HG03045 (cell line): Measurements from ENCODE around the gene GSK3B.

Experiments
- ATAC-seq: cut with Tn5 transposase; IDR thresholded peaks from one replicate; pipeline ENCODE4 v1.9.1; 2021; ENCODE audit warnings: mild to moderate bottlenecking, moderate library complexity; ENCODE audit not compliant: unreplicated experiment

GSK3B gene

DNA sequence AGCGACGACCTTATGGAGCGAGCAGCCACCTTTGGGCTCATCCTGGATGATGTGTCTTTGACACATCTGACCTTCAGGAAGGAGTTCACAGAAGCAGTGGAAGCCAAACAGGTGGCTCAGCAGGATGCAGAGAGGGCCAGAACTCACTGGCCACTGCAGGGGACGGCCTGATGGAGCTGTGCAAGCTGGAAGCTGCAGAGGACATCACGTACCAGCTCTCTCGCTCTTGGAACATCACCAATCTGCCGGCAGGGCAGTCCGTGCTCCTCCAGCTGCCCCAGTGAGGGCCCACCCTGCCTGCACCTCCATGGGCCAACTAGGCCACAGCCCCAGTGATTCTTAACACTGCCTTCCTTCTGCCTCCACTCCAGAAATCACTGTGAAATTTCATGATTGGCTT lies 302.0 kb downstream of the GSK3B start:
- ATAC-seq, result no peak

DNA sequence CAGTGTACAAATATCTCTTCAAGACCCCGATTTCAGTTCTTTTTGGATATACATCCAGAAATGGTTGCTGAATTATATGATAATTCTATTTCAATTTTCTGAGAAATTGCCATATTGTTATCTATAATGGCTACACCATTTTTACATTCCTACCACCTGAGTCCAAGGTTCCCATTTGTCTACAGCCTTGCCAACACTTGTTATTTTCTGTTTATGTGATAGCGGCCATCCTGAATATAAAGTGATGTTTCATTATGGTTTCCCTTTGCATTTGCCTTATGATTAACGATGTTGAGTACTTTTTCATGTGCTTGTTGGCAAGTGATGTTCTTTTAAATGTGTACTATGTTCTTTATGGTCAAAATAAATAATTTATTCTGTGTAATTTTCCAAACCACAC lies 303.9 kb downstream of the GSK3B start:
- no peak for ATAC-seq

DNA sequence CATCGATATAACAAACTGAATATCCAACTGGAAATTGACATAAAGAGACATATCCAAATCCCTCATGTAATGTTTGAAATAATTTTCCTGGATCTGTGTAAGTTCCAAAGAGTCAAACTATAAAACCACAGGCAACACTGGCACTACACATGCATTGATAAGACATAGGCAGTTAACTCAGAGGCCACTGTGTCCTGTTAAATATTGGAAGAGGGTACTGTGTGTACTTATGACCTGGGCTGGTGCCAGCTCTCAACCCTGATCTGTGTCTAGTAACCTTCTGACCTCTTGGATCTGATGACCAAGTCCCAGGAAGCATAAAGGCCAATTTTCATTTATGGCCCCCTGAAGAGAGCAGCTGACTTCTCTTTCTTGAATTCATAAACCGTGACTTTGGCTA lies 307.8 kb downstream of the GSK3B start:
- ATAC-seq, result no peak

GRCh38 chr3:119783883-119784282 lies 310.4 kb downstream of the GSK3B start:
- ATAC-seq, result no peak

- ATAC-seq, result no peak
These were observed 311.0 kb downstream of the GSK3B start for GRCh38 chr3:119783255-119783654.

- no peak for ATAC-seq
These were observed 311.8 kb downstream of the GSK3B start for GRCh38 chr3:119782460-119782859.

GRCh38 chr3:119781330-119782198 lies 312.7 kb downstream of the GSK3B start, which contains the start of gene NR1I2:
TSS of gene NR1I2 (plus strand) at chr3:119782101.
- no peak for ATAC-seq

- no peak for ATAC-seq
These were observed 314.4 kb downstream of the GSK3B start for GRCh38 chr3:119779731-119780383.

DNA sequence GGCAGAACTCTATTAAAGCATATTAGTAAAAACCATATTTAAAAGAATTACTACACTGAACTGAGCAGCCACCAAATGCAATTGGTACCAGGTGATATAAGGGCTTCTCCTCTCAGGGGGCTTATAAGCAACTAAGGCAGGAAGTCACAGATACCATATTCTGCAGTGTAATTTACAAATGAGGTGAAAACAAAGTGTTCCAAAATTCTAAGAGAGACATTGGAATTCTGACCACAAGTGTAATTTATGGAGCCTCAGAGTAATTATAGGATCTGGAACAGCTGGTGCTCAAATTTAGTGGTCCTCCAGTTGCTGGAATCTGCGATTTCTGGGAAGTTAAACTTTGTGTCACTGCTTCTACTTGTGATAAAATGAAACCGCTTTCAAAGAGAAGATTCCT lies 315.4 kb downstream of the GSK3B start:
- no peak for ATAC-seq

DNA sequence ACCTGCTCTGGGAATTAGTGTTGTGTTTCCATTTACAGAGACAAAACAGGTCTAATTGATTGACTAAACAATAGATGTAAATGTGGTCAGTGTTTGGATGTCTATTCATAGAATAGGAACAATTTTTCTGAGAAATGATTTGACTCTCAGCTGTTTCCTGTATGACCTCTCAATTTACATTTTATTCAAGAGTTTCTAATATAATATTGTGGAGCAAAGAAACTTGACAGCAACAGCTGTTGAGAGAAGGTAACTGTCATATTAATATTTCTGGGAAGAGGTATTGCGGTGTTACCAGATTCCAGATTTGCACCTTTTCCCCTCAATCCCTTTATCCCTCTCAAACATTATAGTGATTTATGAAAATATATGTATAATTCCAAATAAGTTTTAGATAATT lies 316.1 kb downstream of the GSK3B start:
- no peak for ATAC-seq

DNA sequence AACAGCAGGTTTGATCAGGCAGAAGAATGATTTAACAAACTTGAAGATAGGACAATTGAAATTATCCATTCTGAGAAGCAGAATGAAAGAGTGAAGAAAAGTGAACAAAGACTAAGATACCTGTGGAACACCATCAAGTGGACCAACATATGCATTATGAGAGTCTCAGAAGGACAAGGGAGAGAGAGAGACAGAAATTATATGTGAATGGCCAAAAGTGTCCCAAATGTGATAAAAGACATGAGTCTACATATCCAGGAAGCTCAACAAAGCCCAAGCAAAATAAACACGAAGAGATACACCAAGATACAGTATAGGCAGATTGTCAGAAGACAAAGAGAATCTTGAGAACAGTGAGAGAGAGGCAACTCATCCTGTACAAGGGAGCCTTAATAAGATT lies 317.9 kb downstream of the GSK3B start:
- ATAC-seq, result no peak

- ATAC-seq, result no peak
These were observed 319.8 kb downstream of the GSK3B start for GRCh38 chr3:119774444-119774843.
